Retinal pigment epithelial cell (primary cell): Measurements from ENCODE around the gene MS4A2.
"Not testable (repeated sequence)": the region's sequence is repeated elsewhere in the genome, so short reads cannot be mapped to it uniquely, and the experiment has no call there.

ENCODE experiments used
- DNase-seq: peaks from one replicate; pipeline ENCODE4 v3.0.0-alpha.2; 2010; ENCODE audit warnings: low read depth
- H3K4me3 ChIP-seq: 2 replicates; pipeline ENCODE4 v1.5.1; 2011; ENCODE audit warnings: mild to moderate bottlenecking, low read length, control low read depth, moderate library complexity
- TF ChIP-seq, protein P1 (sequence below): conservative IDR thresholded peaks from 2 replicates; pipeline ENCODE4 v1.5.1; 2011; ENCODE audit warnings: low read depth, low read length, control low read depth, inconsistent platforms

MS4A2 gene

DNA sequence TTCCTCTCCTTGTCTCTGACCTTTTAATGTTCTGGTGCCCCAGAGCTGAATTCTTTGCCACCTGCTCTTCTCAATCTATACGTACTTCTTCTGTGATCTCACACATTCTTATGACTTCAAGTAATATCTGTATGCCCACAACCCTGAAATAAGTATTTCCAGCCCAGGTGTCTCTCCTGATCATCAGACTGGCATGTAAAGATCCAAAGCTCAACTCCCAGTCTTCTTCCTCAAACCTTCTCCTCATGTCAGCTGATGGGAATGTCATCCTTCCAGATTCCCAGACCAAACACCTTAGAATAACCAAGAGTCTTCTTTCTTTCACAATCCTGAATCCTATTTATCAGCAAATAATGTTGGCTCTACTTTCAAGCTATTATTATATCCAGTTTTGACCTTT lies 22.7 kb upstream of the MS4A2 start:
- no peak overlapping the region for H3K4me3 ChIP-seq
- no peak for DNase-seq
- TF ChIP-seq, protein P1, sequence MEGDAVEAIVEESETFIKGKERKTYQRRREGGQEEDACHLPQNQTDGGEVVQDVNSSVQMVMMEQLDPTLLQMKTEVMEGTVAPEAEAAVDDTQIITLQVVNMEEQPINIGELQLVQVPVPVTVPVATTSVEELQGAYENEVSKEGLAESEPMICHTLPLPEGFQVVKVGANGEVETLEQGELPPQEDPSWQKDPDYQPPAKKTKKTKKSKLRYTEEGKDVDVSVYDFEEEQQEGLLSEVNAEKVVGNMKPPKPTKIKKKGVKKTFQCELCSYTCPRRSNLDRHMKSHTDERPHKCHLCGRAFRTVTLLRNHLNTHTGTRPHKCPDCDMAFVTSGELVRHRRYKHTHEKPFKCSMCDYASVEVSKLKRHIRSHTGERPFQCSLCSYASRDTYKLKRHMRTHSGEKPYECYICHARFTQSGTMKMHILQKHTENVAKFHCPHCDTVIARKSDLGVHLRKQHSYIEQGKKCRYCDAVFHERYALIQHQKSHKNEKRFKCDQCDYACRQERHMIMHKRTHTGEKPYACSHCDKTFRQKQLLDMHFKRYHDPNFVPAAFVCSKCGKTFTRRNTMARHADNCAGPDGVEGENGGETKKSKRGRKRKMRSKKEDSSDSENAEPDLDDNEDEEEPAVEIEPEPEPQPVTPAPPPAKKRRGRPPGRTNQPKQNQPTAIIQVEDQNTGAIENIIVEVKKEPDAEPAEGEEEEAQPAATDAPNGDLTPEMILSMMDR, result no peak

DNA sequence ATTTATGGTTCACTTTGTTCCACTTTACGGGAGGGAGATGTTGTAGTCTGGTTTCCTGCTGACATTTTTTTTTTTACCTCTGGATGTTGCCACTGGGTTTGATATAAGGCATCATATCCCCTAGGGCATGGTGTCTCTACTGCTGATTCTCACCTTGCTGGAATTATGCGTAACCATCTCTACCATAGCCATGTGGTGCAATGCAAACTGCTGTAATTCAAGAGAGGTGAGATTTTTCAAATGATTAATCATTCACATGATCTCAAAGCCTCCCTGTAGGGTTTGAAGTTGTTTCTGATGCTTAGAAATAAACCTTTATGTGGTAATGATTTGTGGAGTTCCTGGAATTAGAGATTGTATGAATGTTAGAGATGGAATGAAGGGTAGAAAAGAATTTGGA lies 19.0 kb upstream of the MS4A2 start:
- TF ChIP-seq, protein P1, result no peak
- no peak for DNase-seq
- H3K4me3 ChIP-seq, result no peak overlapping the region

DNA sequence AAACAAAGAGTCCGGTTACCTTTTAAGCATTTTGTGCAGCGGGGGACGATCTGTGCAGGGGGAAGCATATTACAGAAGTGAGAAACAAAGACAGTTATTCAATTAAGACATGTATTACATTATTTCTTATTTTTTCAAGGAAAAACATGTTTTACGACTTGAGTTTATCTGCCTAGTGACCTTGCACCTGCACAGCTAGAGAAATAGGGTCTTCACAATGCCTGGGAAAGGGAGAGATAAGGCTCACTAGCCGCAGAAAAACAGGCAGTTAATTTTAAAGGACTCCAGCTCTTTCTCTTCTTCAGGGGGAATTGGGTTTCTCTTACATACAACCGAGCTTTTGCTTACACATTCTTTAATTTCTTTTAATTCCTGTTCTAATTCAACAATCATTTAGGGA lies 16.8 kb upstream of the MS4A2 start:
- DNase-seq, H3K4me3 ChIP-seq: not testable (repeated sequence)

DNA sequence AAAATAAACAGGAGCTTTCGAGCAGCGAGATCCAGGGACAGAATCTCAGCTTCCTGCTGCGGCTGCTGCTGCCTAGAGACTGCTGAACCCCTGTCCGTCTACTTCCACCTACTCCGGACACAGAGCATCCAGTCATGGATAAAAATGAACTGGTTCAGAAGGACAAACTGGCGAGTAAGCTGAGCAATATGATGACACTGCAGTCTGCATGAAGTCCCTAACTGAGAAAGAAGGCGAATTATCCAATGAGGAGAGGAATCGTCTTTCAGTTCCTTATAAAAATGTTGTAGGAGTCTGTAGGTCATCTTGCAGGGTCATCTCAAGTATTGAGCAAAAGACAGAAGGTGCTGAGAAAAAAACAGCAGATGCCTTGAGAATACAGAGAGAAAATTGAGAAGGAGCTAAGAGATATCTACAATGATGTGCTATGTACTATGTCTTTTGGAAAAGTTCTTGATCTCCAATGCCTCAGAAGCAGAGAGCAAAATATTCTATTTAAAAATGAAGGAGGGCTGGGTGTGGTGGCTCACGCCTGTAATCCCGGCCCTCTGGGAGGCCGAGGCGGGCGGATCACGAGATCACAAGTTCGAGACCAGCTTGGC lies 11.1 kb upstream of the MS4A2 start:
- H3K4me3 ChIP-seq, result no peak overlapping the region
- DNase-seq, result no peak
- TF ChIP-seq, protein P1, result no peak

DNA sequence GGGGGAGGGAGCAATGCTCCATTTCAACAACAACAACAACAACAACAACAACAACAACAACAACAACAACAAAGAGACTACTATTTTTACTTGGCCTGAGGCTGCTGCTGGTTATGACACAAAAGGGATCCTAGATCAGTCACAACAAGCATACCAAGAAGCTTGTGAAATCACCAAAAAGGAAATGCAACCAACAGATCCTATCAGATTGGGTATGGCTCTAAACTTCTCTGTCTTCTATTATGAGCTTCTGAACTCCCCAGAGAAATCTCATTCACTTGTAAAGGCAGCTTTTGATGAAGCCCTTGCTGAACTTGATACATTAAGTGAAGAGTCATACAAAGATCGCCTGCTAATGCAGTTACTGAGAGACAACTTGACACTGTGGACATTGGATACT lies 10.5 kb upstream of the MS4A2 start:
- TF ChIP-seq, protein P1, result no peak
- H3K4me3 ChIP-seq, result no peak overlapping the region
- no peak for DNase-seq

DNA sequence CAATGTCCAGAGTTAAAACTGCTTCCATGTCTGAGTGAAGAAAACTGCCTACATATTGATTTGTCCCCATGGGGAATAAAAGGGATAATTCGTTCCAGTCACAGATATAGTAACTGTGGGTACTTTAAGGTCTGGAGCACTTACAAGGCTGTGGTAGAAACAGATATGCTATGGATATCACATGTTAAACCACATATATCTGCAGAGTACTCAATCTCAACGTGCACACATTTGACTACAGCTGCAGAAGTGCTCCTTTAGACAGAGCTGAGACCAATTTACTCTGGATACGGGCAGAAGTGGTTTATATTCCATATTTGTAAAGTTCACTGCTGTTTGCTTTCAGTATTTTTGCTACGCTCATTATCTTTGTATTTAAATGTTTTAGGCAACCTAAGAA lies 9.7 kb upstream of the MS4A2 start:
- TF ChIP-seq, protein P1, result no peak
- DNase-seq, result no peak
- H3K4me3 ChIP-seq, result no peak overlapping the region

DNA sequence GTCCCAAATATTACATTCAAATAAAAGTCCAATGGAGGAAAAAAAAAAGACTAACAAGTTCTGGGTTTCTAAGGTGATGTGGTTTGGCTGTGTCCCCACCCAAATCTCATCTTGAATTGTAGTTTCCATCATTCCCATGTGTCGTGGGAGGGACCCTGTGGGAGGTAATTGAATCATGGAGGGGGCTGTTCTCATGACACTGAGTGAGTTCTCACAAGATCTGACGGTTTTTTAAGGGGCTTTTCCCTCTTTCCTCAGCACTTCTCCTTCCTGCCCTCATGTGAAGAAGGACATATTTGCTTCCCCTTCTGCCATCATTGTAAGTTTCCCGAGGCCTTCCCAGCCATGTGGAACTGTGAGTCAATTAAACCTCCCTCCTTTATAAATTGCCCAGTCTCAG lies 7.9 kb upstream of the MS4A2 start:
- DNase-seq, result no peak
- no peak overlapping the region for H3K4me3 ChIP-seq
- TF ChIP-seq, protein P1, result no peak
